Right lobe of liver (tissue), 4 donors: ENCODE results near the gene LY6G5C.

Experiments
- POLR2A ChIP-seq: fragments of 450-650 bp; IDR thresholded peaks from one replicate; pipeline ENCODE4 v1.6.1; 2017; ENCODE audit warnings: antibody characterized with exemption, mild to moderate bottlenecking
- TF ChIP-seq, protein P1 (sequence below), 4 donors: fragments of 200-600 bp in 3 of 4; fragments of 450-650 bp in 1 of 4; IDR thresholded peaks; one replicate each; pipeline versions ENCODE4 v1.5.1 to v1.8.0; 2016 to 2022; ENCODE audit warnings: antibody characterized with exemption in 4 of 4, mild to moderate bottlenecking in 2 of 4
- donor health status: DM: no; HTN: no; CAD: no.
- donor health status: DM: no; HTN: no; CAD: no.
- donor health status: DM: no; HTN: yes; CAD: no.

DNA sequence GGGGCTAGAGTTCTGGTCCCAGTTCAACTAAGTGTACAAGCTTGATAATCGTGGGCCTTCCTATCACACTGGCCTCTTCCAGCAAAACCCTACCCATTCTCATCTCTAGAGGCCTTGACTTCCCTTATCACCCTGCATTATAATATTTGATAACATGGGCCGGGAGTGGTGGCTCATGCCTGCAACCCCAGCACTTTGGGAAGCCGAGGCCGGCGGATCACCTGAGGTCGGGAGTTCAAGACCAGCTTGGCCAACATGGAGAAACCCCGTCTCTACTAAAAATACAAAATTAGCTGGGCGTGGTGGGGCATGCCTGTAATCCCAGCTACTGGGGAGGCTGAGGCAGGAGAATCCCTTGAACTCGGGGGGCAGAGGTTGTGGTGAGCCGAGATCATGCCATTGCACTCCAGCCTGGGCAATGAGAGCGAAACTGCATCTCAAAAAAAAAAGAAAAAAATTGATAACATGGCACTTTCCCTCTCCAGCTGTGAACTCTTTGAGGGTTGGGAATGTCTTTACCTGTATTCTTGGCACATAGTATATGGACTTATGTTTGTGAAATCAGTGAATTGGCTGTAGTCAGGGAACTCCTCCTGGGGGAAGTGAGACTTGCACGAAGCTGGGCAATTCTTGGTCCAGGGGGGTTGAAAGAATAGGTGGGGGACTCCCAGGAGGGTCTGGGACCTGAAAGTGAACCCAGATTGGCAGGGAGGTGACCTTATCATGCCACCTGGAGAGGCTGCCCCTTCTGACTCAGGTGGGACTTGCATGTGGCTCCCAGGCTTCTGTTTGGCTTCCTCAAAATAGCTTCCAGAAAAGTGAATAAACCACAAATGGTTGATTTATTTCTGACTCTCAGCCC lies 19.4 kb downstream of the LY6G5C start:
- TF ChIP-seq, protein P1, sequence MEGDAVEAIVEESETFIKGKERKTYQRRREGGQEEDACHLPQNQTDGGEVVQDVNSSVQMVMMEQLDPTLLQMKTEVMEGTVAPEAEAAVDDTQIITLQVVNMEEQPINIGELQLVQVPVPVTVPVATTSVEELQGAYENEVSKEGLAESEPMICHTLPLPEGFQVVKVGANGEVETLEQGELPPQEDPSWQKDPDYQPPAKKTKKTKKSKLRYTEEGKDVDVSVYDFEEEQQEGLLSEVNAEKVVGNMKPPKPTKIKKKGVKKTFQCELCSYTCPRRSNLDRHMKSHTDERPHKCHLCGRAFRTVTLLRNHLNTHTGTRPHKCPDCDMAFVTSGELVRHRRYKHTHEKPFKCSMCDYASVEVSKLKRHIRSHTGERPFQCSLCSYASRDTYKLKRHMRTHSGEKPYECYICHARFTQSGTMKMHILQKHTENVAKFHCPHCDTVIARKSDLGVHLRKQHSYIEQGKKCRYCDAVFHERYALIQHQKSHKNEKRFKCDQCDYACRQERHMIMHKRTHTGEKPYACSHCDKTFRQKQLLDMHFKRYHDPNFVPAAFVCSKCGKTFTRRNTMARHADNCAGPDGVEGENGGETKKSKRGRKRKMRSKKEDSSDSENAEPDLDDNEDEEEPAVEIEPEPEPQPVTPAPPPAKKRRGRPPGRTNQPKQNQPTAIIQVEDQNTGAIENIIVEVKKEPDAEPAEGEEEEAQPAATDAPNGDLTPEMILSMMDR (IDR thresholded peaks at IDR 0.05) = no peak
- no peak for TF ChIP-seq POLR2A
